Measurements from ENCODE around the gene ADCY7. TPM values are rescaled to one million over a fixed set of nuclear protein-coding genes. Genes with fewer than 3 reads are reported as not detected.

ADCY7 gene
- total RNA-seq, 1 experiment from 2014 or later = 39.3 TPM

- no peak overlapping the region for H3K27ac ChIP-seq
- no peaks in the 10 kb centered on the region for H3K36me3 ChIP-seq (ENCODE audit: low read depth)
- POLR2A ChIA-PET (ENCODE audit: unreplicated experiment) = no interaction called here
- H3K4me1 ChIP-seq (replicated peaks; ENCODE audit: insufficient read depth) = no peaks in the 10 kb centered on the region
- no peak for DNase-seq
- no peaks in the 10 kb centered on the region for H3F3A ChIP-seq (ENCODE audit: insufficient read depth, low read depth)
- TF ChIP-seq CTCF (conservative IDR thresholded peaks at IDR 0.05) = no peak
- TF ChIP-seq EZH2 (IDR thresholded peaks at IDR 0.05; ENCODE audit: low read depth) = no peak
- H3K9me3 ChIP-seq (ENCODE audit: insufficient read depth, low read depth) = no peaks in the 10 kb centered on the region
- H3K27me3 ChIP-seq (ENCODE audit: insufficient read depth, low read depth) = no peaks in the 10 kb centered on the region
- CTCF ChIA-PET = no interaction called here
- no peaks in the 10 kb centered on the region for H3K79me2 ChIP-seq (ENCODE audit: low read depth)
- no peak overlapping the region for H3K4me2 ChIP-seq
- H3K9me2 ChIP-seq (ENCODE audit: insufficient read depth) = no peaks in the 10 kb centered on the region
- intact Hi-C loops (cut with micrococcal nuclease; ENCODE audit: unreplicated experiment) = no loop called here
- BruUV-seq (replicated peaks) = no TSS peak
- no peak overlapping the region for H3K4me3 ChIP-seq
- H2AFZ ChIP-seq = no peak overlapping the region
- 0 out of 2 replicates have a peak, but pooled peaks cover 8% of the 10 kb centered on the region for H4K20me1 ChIP-seq (ENCODE audit: insufficient read depth)
Measured at GRCh38 chr16:50292566-50292948, 26.2 kb downstream of the ADCY7 start.

DNA sequence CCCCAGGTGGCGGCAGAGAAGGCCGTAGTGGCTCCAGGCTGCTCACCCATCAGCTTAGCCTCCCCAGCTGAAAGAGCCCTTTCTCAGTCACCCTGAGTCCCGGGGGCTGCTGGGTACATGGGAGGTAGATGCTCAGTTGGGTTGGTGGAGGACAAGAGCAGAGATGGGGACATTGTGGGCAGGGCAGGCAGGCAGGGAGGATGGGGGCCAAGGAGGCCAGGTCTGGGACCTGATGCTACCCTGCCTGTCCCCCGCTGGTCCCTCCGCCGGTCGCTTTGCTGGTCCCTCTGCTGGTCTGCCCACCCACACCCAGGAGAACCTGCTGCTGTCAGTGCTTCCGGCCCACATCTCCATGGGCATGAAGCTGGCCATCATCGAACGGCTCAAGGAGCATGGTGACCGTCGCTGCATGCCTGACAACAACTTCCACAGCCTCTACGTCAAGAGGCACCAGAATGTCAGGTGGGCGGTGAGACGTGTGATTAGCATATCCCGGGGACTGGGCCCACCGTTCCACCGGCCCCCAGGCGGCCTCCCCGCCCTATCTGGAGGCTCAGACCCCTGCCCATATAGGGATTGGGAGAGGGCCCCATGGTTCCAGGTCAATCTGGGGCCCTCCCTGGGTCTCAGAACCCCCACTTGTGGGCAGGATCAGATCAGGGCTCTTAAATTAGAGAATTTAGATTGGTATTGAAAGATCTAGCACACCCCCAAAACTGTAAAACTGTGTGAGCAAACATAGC is 26.9 kb downstream of the ADCY7 start:
- no peak overlapping the region for H3K4me3 ChIP-seq
- no peaks in the 10 kb centered on the region for H3F3A ChIP-seq (ENCODE audit: insufficient read depth, low read depth)
- intact Hi-C loops (cut with micrococcal nuclease; ENCODE audit: unreplicated experiment) = no loop called here
- TF ChIP-seq CTCF (conservative IDR thresholded peaks at IDR 0.05) (no peak), EZH2 (IDR thresholded peaks at IDR 0.05; ENCODE audit: low read depth) (no peak)
- no TSS peak for BruUV-seq (replicated peaks)
- H3K9me3 ChIP-seq (ENCODE audit: insufficient read depth, low read depth) = no peaks in the 10 kb centered on the region
- ChIA-PET POLR2A (ENCODE audit: unreplicated experiment) (no interaction called here), CTCF (no interaction called here)
- H3K4me1 ChIP-seq (replicated peaks; ENCODE audit: insufficient read depth) = no peaks in the 10 kb centered on the region
- no peaks in the 10 kb centered on the region for H3K27me3 ChIP-seq (ENCODE audit: insufficient read depth, low read depth)
- no peak overlapping the region for H3K27ac ChIP-seq
- no peaks in the 10 kb centered on the region for H3K9me2 ChIP-seq (ENCODE audit: insufficient read depth)
- no peak overlapping the region for H2AFZ ChIP-seq
- no peaks in the 10 kb centered on the region for H3K36me3 ChIP-seq (ENCODE audit: low read depth)
- no peak overlapping the region for H3K4me2 ChIP-seq
- DNase-seq = no peak
- H3K79me2 ChIP-seq (ENCODE audit: low read depth) = no peaks in the 10 kb centered on the region
- 0 out of 2 replicates have a peak, but pooled peaks cover 8% of the 10 kb centered on the region for H4K20me1 ChIP-seq (ENCODE audit: insufficient read depth)

DNA sequence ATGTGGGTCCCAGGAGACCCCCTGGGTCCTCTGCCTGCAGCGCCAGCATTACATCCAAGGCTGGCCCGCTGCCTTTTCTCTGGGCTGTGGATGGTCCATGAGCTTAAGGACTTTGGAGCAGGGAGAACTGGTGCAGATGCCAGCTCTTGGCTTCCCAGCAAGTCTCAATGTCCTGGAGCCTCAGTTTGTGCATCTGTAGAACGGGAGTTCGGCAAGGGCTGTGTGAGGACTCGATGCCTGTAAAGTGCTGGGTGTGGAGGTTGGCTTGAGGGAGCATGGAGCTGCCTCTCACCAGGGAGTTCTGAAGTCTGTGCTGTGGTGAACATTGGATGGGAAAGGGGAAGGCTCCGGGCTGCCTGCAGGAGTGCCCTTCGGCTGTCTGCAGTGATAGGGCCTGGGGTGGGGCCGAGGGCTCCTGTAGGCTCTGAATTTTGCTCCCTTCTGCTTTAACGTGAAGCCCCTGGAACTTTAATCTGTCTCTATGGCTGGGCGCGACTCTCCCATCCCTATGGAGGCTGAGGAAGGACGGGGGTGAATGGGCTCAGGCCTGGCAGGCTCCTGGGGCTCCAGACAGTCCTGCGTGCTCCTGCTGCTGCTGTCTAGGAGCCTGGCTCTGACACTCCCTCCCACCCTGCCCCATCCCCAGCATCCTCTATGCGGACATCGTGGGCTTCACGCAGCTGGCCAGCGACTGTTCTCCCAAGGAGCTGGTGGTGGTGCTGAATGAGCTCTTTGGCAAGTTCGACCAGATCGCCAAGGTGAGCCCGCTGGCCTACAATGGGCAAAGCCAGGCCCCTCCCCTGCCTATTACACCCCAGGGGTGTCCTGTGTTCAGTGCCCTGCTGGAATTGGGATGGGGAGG is 27.9 kb downstream of the ADCY7 start:
- CTCF ChIA-PET = no interaction called here
- POLR2A ChIA-PET (ENCODE audit: unreplicated experiment) = no interaction called here

More for the DNA sequence above, 27.9 kb downstream of the ADCY7 start:
- Histone ChIP-seq H3K4me2 (no peak overlapping the region), H2AFZ (no peak overlapping the region), H3F3A (ENCODE audit: insufficient read depth, low read depth) (no peaks in the 10 kb centered on the region), H3K9me2 (ENCODE audit: insufficient read depth) (no peaks in the 10 kb centered on the region), H3K36me3 (ENCODE audit: low read depth) (no peaks in the 10 kb centered on the region), H4K20me1 (ENCODE audit: insufficient read depth) (0 out of 2 replicates have a peak, but pooled peaks cover 8% of the 10 kb centered on the region), H3K4me3 (no peak overlapping the region), H3K79me2 (ENCODE audit: low read depth) (no peaks in the 10 kb centered on the region), H3K27me3 (ENCODE audit: insufficient read depth, low read depth) (no peaks in the 10 kb centered on the region), H3K9me3 (ENCODE audit: insufficient read depth, low read depth) (no peaks in the 10 kb centered on the region), H3K27ac (no peak overlapping the region), H3K4me1 (replicated peaks; ENCODE audit: insufficient read depth) (no peaks in the 10 kb centered on the region)
- TF ChIP-seq EZH2 (IDR thresholded peaks at IDR 0.05; ENCODE audit: low read depth) (no peak), CTCF (conservative IDR thresholded peaks at IDR 0.05) (no peak)
- no peak for DNase-seq
- no TSS peak for BruUV-seq (replicated peaks)
- intact Hi-C loops (cut with micrococcal nuclease; ENCODE audit: unreplicated experiment) = no loop called here
